Measurements from ENCODE around the gene FAM47E.

Gene FAM47E

GRCh38 chr4:76207549-76207948 lies 44.0 kb upstream of the FAM47E start:
- Mint-ChIP-seq H3K27me3 (ENCODE audit: low read depth) (peaks cover 4% of the 10 kb centered on the region), H3K4me1 (peaks cover 80% of the 10 kb centered on the region), H3K27ac (peak overlapping the region; percentile 95 to 98 (median 97)), H3K9me3 (no peaks in the 10 kb centered on the region), H3K4me3 (no peak overlapping the region), H3K36me3 (ENCODE audit: low read depth) (peaks cover 11% of the 10 kb centered on the region)
- no peak for TF ChIP-seq CTCF (IDR thresholded peaks at IDR 0.05; ENCODE audit: unreplicated experiment in 3 of 3)

- Mint-ChIP-seq H3K9me3 (no peaks in the 10 kb centered on the region), H3K27me3 (ENCODE audit: low read depth) (peaks cover 4% of the 10 kb centered on the region), H3K4me1 (peaks cover 87% of the 10 kb centered on the region), H3K36me3 (ENCODE audit: low read depth) (peaks cover 11% of the 10 kb centered on the region), H3K27ac (peak overlapping the region; percentile 95 to 98 (median 97)), H3K4me3 (peak overlapping the region; percentile 31 to 78 (median 51))
- TF ChIP-seq CTCF (IDR thresholded peaks at IDR 0.05; ENCODE audit: unreplicated experiment in 3 of 3) = no peak
Measured at GRCh38 chr4:76208005-76208765, 43.3 kb upstream of the FAM47E start.

GRCh38 chr4:76209881-76210280 lies 41.6 kb upstream of the FAM47E start:
- Mint-ChIP-seq H3K4me1 (peaks cover 82% of the 10 kb centered on the region), H3K27me3 (ENCODE audit: low read depth) (peaks cover 4% of the 10 kb centered on the region), H3K4me3 (peak overlapping the region in 2 of 3 experiments; percentile 88 to 98), H3K9me3 (no peaks in the 10 kb centered on the region), H3K36me3 (ENCODE audit: low read depth) (peaks cover 7% of the 10 kb centered on the region), H3K27ac (peak overlapping the region; percentile 65 to 99 (median 98))
- TF ChIP-seq CTCF (IDR thresholded peaks at IDR 0.05; ENCODE audit: unreplicated experiment in 3 of 3) = no peak

GRCh38 chr4:76210452-76210851 lies 41.1 kb upstream of the FAM47E start:
- Mint-ChIP-seq H3K4me3 (peak overlapping the region; percentile 29 to 98 (median 88)), H3K4me1 (peaks cover 82% of the 10 kb centered on the region), H3K27me3 (ENCODE audit: low read depth) (peaks cover 4% of the 10 kb centered on the region), H3K27ac (peak overlapping the region; percentile 65 to 99 (median 98)), H3K36me3 (ENCODE audit: low read depth) (peaks cover 7% of the 10 kb centered on the region), H3K9me3 (no peaks in the 10 kb centered on the region)
- no peak for TF ChIP-seq CTCF (IDR thresholded peaks at IDR 0.05; ENCODE audit: unreplicated experiment in 3 of 3)

GRCh38 chr4:76211769-76212708 lies 39.5 kb upstream of the FAM47E start:
- peaks cover 7% of the 10 kb centered on the region for H3K36me3 Mint-ChIP-seq (ENCODE audit: low read depth)
- no peaks in the 10 kb centered on the region for H3K27me3 Mint-ChIP-seq (ENCODE audit: low read depth)
- H3K4me1 Mint-ChIP-seq = peaks cover 82% of the 10 kb centered on the region
- no peak for TF ChIP-seq CTCF (IDR thresholded peaks at IDR 0.05; ENCODE audit: unreplicated experiment in 3 of 3)
- no peaks in the 10 kb centered on the region for H3K9me3 Mint-ChIP-seq
- H3K4me3 Mint-ChIP-seq = peak overlapping the region; percentile 88 to 98 (median 96)
- peak overlapping the region; percentile 98 to 99 (median 99) for H3K27ac Mint-ChIP-seq
